Activated CD8-positive, alpha-beta memory T cell treated with anti-CD3 and anti-CD28 coated beads, Interleukin-2, amount 50 U/mL, for 24 hours (primary cell): ENCODE data around the gene IRF9.

ENCODE experiments used
- DNase-seq: peaks from one replicate; pipeline ENCODE4 v3.0.0-alpha.2; 2020; ENCODE audit errors: extremely low read depth

Gene IRF9

DNA sequence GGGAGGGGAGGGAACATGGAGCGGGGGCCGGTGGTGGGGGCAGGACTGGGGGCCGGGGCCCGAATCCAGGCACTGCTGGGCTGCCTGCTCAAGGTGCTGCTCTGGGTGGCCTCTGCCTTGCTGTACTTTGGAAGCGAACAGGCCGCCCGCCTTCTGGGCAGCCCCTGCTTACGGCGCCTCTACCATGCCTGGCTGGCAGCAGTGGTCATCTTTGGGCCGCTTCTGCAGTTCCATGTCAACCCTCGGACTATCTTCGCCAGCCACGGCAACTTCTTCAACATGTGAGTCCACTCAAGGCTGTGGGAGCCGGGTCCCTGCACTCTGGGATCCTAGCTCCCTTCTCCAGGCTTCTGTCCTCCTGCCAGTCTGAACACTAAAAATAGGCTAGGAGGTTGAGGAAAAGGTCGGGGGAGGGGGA lies 29.5 kb upstream of the IRF9 start:
- no peak for DNase-seq

DNA sequence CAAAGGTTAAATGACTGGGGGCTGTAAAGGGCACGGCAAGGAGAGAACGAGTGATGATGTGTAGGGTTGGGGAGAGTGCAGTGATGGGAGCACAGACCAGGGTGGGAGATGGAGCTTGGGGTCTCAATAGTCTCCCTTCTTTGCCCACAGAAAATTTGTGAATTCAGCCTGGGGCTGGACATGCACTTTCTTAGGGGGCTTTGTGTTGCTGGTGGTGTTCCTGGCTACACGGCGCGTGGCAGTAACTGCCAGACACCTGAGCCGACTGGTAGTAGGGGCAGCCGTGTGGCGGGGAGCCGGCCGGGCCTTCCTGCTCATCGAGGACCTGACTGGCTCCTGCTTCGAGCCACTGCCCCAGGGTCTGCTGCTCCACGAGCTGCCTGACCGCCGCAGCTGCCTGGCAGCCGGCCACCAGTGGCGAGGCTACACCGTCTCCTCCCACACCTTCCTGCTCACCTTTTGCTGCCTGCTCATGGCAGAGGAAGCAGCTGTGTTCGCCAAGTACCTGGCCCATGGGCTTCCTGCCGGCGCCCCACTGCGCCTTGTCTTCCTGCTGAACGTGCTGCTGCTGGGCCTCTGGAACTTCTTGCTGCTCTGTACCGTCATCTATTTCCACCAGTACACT lies 28.9 kb upstream of the IRF9 start:
- no peak for DNase-seq

DNA sequence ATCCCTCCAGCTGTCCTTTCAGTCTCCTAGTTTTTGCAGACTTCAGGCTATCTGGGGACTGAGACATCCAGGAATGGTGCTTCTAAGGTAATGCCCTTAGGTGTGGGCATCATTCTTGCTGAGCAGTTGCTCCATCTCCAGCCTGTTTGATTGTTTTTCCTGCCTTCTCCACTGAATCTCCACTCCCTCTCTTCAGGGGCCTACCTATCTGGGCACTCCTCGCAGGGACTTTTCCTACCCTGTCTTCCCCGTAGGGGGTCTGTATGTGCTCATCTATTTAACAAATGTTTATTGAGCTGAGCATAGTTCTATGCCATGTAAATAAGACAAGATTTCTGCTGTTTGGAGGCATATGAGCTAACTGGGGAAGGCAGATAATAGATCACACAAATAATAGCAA lies 28.1 kb upstream of the IRF9 start:
- no peak for DNase-seq

DNA sequence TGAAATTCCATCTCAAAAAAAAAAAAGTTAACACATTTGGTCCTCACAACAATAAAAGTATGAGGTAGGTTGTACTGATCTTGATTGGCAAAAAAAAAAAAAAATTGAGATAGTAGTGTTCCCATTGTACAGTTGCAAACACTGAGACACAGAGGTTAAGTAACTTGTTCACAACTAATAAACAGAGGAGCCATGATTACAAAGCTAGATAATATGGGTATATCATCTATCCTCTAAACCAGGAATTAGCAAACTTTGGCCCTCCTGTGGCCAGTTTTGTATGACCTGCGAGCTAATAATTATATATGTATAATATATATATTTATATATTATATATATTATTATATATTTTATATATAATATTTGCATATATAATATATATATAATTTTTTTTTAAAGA lies 27.3 kb upstream of the IRF9 start:
- no peak for DNase-seq

DNA sequence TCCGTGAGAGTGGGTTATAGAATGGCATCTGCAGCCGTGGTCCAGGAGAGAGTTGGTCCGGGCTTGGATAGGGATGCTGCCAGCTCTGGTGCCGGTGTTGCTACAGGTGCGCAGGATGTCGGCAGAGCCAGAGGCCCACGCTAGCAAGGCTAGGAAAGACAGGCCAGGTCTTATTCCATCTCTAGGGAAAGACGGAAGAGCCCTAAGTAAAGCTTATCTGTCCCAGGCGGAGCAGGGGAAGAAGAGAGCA lies 25.6 kb upstream of the IRF9 start:
- no peak for DNase-seq

DNA sequence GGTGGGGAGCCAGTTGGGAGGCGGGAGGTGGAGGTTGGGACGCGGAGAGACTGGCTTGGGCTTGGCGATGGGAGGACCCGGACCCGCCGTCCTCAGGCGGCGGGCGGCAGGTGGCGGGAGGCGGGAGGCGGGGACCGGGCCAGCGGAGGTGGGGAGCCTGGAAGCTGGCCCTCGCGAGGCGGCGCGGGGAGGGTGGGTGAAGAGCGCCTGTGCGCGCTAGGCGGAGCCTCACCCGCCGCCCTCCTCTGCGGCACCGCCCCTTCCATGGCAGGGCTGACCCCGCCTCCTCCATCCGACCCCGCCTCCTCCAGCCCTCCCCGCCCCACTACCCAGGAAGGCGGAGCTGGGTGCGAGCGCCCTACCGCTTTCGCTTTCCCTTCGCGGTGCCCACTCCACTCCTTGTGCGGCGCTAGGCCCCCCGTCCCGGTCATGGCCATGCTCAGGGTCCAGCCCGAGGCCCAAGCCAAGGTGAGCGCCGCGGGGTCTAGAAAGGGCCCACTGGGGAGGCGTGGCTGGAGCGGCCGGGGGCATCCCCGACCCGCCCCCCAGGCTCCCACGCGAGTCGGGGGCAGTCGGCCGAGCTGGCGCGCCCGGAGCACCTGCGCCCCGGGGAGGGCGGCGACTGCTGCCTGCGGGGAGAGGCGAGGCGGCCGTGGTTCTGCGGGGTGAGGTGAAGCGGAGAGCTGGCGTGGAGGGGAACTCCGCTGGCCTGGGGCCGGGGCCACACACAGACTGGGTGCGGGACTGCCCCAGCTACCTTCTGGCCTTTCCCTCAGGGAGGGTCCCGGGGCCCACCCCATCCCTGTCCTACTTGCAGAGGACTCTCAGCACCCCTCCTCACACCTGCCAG lies 25.0 kb upstream of the IRF9 start, which contains the start of gene PSME1:
TSS of gene PSME1 (plus strand) at position 361 of the 850 bp plus-strand sequence. CDS start at position 430, 69 bp downstream.
- peak; percentile 77 for DNase-seq

DNA sequence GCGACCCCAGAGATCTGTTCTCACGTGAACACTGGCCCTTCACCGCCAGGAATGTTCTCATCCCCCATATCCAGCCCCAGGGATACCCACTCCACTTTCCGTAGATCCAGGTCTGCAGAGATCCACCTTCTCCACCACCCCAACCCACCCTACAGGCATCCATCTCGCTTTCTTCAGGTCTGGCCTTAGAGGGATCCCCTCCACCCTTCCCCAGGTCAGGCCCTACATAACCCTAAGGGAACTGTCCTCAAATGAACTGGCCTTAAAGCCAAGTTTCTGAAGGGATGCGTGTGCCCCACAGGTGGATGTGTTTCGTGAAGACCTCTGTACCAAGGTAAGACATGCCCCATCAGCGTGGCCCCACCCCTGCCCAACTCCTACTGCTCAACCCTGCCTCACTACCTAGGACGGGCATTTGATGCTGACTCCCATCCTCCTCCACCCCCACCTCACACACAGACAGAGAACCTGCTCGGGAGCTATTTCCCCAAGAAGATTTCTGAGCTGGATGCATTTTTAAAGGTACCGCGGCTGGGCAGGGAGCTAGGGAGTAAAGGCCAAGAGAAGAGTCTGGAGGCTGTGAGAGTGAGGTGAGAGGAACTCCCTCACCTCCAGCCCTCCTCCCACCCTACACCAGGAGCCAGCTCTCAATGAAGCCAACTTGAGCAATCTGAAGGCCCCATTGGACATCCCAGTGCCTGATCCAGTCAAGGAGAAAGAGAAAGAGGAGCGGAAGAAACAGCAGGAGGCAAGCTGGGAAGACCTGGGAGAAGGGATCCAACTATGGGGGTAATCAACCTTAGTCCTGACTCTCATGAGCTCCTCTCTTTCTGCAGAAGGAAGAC lies 24.2 kb upstream of the IRF9 start:
- DNase-seq = no peak

DNA sequence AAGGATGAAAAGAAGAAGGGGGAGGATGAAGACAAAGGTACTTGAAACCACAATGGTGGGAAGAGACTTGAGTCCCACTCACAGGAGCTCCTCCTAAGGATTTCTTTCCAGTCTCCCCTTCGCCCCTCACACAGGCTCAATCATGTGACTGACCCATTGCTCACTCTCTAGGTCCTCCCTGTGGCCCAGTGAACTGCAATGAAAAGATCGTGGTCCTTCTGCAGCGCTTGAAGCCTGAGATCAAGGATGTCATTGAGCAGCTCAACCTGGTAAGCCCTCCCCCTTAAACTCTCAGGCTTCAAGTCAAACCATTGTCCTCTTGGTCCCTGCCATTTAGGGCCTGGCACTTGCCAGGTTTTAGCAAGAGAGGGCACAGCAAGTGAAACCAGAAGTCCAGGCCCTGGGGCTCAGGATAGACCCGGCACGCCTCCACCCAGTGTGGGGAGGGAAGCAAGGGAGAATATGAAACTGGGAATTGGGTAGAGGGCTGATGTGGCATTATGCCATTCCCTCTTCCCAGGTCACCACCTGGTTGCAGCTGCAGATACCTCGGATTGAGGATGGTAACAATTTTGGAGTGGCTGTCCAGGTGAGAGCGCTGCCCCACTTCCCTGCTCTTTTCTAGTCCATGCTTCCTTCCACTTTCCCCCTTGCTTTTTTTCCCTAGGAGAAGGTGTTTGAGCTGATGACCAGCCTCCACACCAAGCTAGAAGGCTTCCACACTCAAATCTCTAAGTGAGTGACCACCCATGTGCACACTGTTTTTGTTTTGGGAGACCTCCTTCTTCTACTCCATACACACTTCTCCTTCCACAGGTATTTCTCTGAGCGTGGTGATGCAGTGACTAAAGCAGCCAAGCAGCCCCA lies 23.3 kb upstream of the IRF9 start:
- no peak for DNase-seq

DNA sequence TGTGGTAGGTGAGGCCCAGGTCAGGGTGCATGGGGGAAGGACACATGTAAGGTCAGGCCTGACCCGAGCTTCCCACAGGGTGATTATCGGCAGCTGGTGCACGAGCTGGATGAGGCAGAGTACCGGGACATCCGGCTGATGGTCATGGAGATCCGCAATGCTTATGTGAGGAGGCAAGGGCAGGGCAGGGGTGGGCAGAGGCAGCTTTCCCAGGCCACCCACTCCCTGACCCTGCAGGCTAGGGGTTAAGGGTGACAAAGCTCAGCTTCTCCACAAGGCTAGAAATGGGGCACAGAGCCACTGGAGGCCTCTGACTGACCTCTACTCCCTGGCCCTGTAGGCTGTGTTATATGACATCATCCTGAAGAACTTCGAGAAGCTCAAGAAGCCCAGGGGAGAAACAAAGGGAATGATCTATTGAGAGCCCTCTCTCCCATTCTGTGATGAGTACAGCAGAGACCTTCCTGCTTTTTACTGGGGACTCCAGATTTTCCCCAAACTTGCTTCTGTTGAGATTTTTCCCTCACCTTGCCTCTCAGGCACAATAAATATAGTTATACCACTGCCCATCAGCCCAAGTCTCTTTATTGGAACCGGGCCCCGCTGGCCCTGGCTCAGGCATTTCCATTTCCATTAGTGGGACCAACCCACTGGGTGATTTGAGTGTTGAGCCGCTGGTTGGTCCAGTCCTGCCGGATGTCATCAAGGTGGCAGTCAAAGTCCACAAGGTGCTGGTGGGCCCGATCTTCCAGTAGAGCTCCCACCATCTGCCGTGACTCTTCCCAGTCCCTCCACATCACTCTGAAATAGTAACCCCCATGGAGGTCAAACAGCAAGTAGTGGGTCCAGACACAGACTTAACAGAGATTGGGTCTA lies 22.4 kb upstream of the IRF9 start:
- no peak for DNase-seq

DNA sequence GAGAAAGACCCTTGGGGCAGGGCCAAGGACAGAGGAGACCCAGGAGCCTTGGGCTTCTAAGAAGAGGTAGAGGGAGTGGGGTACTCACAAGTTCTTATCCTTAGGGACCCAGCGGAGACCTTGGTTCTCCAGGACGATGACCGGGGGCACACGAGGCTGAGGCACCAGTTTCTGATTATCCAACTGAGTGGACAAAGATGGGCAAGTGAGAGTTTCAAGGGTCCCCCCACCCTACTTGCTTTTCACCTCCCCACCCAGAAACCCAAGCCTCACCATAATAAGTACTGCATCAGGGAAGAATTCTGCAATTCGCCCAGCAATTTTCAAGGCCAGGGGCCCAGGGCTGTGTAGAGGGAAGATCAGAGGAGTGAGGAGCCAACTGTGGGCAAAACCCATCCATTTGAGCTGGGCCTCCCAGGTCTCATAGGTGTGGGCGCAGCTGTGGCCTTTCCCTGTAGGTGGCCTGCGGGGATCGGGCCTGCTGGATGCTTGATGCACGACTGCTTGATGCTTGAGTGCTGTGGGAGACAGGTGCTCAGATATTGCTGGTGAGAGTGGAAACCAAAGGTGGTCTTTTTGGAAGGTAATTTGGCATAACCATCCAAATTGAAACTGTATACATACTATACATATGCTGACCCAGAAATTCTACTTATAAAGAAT lies 21.7 kb upstream of the IRF9 start:
- DNase-seq = no peak

DNA sequence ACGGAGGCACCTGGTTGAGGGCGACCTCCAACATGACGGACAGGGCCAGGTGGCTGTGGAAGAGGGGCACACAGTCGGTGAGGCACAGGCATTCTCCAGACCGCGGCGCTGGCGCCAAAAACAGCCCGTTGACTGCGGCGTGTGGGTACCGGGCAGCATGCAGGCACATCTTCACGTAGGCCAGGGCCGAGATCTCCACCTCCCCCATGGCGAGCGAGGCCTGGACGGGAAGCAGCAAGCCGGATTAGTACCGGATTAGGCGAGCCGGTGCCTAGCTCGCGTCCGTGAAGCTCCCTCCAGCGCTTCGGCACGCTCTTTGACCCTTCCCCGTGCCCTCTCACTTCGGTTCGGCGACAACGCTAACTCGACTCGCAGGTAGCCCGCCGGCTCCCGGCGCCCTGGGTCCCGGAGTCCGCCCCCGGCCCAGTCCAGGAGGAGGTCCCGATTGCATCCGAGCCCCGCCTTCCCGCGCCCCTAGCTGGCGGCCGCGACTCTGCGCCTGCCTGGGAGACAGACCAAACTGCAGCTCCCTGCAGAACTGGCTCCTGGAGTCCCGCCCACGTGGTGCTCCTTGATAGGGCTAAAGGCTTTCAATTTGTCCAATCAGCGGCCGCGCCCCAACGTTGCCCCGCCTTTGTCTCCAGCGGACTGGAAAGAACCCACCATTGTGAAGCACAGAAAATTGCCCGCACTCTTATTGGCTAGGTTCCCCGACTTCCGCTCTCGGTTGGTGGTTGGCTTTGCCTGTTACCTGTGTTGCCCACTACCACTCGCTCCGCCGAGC lies 19.8 kb upstream of the IRF9 start, which contains the start of gene EMC9:
TSS of gene EMC9 (minus strand) at position 495 of the 784 bp plus-strand sequence. CDS start at position 208, 287 bp downstream.
- DNase-seq = peak; percentile 99

DNA sequence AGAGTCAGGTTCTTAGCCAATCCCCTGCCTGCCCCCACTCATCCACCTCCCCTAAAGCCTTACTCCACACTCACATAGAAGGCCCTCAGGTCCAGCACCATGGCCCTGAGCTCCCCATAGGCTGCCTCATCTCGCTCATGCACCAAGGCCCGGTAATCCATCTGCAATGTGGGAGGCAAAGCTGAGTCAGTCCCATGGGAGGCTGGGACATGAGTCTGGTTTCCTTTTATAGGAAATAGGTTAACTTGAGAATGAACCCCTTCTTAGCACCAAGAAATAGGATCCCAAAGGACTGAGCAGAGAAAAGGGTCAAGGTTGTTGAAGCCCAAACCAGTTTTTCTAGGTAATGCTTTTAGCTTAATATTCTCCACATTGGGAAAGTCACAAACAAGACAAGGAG lies 17.6 kb upstream of the IRF9 start:
- DNase-seq = no peak

DNA sequence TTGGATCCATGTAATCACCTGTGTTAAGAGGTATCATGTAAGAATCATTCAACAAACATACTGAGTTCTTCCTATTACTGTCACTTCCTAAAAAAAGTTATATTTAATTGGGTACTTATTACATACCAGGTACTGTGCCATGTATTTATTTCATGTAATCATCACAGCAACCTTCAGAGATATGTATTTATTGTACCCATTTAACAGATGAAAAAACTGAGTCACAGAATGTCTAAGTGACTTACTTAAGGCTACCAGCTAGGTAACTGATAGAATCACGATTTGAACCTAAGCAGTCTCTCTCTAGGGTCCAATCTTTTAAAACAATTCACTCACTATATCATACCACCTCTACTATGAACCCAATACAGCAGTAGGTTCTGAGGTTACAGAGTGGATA lies 16.6 kb upstream of the IRF9 start:
- DNase-seq = no peak

DNA sequence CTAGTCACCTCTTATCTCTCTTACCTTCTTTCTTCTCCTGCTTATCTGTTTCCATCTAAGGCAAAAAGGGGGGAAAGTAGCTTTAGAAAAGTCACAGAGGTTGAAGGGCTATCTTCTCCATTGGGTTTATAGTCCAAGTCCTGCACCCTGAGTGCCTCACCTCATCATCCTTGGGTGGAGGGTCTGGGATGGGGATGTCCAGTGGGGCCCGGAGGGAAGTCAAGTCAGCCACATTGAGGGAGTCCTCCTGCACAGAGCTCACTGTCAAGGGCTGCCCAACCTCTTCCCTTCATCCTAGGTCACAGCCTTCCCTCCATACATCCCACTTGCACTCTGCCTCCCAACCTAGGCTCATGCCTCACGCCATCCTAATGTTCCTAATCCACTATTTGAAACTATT lies 15.8 kb upstream of the IRF9 start:
- DNase-seq = no peak

DNA sequence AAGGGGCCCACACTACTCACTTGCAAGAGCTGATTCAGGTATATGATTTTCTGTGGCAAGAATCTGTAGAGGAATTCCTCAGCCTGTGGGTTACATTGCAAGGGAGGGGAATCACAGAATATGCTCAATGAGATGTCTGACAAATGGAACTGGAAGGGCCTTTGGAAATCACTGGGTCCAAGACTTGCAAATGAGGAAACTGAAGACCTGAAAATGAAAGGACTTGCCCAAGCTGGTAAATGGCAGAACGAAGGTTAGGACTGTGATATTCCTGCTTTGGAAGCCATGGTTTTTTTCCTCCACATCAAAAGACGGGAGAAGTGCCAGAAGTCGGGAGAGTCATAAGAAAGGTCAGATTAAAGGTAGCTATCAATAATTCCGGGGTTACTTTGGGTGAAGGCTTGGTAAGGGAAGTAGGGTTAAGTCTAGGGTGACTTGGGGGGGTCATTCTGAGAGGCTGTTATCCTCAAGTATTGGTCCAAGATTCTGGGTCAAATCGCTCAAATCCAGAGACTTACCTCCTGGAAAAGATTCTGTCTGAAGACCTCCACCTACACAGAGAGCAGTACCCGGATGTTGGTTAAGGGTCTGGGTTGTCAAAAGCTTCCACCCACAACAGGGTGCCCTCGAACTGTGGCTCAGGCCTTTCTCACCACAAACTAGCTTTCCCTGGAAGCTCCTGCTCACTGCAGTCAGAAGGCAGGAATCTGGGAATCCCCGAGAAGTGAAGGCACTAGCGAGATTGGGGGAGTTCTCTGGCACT lies 15.2 kb upstream of the IRF9 start:
- no peak for DNase-seq

DNA sequence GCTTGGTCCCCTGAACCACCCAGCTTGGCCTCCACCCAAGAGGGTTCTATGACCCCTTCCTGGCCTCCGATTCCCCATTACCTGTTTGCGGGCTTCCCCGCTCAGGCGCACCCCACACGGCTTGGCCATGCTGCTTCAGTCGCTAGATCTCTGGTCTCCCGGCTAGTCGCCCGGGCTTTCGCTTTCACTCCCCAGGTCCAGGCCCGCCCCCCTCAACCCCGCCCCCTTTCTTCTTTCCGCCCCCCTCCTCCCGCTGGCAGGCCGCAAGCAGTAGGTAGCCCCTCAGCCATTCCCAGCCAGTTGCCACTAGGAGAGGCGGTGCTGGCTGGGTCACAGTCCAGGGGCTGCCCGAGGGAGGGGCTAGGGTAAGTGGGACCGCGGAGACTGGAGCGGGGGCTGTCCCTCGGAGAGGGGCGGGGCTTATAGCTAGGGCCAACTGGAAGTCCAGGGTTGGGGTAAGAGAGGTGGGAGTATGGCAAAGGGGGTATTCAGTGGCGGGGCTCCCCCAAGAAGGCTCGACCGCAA lies 14.6 kb upstream of the IRF9 start, which contains the start of gene PSME2:
TSS of gene PSME2 (minus strand) at position 158 of the 525 bp plus-strand sequence. CDS start at position 129, 29 bp downstream.
- DNase-seq = peak; percentile 78

DNA sequence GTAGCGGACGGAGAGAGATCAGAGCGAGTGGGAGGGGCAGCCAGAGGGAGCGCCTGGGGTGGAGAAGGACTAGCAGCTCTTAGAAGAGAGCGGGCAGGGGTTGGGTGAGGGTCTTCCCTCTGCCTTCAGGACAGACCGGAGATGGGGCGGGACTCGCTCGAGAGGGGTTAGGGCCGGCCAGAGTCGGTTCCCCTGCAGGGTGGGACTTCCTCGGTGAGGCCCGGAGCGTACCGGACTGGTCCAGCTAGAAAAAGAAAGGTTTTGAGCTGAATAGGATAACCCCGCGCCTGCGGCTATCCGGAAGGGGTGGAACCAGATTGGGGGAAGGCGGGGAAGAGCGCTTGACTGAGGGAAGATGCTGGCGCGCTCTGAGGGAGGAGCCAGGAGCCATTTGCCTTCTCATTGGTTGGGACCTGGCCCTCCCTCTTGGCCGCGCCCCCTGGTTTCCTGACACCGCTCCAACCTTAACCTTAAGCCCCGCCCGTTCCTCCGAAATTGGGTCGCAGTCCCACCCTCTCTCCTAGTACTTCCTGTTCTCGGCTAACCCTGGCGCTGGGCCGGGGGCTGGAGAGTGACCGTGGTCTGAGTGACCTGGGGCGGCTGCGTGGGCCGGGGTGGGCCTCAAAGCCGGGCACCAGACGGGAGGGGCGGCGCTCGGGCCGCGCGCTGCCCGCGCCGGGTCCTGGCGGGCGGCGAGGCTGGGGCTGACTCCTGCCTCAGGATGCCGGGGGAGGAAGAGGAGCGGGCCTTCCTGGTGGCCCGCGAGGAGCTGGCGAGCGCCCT lies 13.9 kb upstream of the IRF9 start, which contains the start of gene RNF31:
TSS of gene RNF31 (plus strand) at position 521 of the 783 bp plus-strand sequence. CDS start at position 722, 201 bp downstream.
- DNase-seq = peak; percentile 96
